ENCODE measurements around the gene KLHL3.

The KLHL3 gene

GRCh38 chr5:137631453-137631852 lies 104.4 kb downstream of the KLHL3 start (continued):
- TF ChIP-seq, protein P1, sequence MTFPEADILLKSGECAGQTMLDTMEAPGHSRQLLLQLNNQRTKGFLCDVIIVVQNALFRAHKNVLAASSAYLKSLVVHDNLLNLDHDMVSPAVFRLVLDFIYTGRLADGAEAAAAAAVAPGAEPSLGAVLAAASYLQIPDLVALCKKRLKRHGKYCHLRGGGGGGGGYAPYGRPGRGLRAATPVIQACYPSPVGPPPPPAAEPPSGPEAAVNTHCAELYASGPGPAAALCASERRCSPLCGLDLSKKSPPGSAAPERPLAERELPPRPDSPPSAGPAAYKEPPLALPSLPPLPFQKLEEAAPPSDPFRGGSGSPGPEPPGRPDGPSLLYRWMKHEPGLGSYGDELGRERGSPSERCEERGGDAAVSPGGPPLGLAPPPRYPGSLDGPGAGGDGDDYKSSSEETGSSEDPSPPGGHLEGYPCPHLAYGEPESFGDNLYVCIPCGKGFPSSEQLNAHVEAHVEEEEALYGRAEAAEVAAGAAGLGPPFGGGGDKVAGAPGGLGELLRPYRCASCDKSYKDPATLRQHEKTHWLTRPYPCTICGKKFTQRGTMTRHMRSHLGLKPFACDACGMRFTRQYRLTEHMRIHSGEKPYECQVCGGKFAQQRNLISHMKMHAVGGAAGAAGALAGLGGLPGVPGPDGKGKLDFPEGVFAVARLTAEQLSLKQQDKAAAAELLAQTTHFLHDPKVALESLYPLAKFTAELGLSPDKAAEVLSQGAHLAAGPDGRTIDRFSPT (tag by site-specific recombination; IDR thresholded peaks at IDR 0.05), result no peak
- TF ChIP-seq ZEB2 (tag by site-specific recombination; IDR thresholded peaks at IDR 0.05), result no peak
- TF ChIP-seq, protein P2, sequence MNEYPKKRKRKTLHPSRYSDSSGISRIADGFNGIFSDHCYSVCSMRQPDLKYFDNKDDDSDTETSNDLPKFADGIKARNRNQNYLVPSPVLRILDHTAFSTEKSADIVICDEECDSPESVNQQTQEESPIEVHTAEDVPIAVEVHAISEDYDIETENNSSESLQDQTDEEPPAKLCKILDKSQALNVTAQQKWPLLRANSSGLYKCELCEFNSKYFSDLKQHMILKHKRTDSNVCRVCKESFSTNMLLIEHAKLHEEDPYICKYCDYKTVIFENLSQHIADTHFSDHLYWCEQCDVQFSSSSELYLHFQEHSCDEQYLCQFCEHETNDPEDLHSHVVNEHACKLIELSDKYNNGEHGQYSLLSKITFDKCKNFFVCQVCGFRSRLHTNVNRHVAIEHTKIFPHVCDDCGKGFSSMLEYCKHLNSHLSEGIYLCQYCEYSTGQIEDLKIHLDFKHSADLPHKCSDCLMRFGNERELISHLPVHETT (tag by site-specific recombination; IDR thresholded peaks at IDR 0.05), result no peak

DNA sequence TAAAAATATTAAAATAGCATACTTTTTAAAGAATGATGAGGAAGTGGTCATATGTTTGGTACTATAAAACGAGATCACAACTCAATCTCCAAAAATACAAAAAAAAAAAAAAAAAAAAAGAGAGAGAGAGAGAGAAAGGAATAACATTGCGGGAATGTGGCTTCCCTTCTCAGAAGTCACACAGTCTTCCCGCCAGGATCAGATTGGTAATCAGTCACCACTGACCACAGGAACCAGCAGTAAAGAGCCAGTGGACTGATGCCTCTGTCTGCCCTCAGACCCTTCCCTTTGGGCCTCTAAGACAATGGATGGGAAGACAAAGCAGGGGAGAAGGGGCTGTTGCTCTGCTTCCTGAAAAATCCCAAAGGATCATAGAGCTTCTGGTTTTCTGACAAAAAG lies 104.9 kb downstream of the KLHL3 start:
- Histone ChIP-seq H3K36me3 (ENCODE audit: control insufficient read depth in 2 of 2, insufficient read depth in 1 of 2, low read length in 2 of 2) (no peaks in the 10 kb centered on the region), H3K4me1 (ENCODE audit: control insufficient read depth, insufficient read depth, low read length) (no peaks in the 10 kb centered on the region), H3K27ac (ENCODE audit: extremely low read depth, low read depth, low read length) (no peak overlapping the region), H3K9me3 (ENCODE audit: control insufficient read depth, insufficient read depth, low read depth, low read length) (no peaks in the 10 kb centered on the region), H3K4me3 (ENCODE audit: low read depth, low read length) (no peak overlapping the region)
- TF ChIP-seq ZNF658 (tag by site-specific recombination; IDR thresholded peaks at IDR 0.05) (no peak), ZNF24 (tag by site-specific recombination; IDR thresholded peaks at IDR 0.05) (no peak), ZBTB1 (tag by site-specific recombination; IDR thresholded peaks at IDR 0.05) (no peak), ZNF501 (tag by site-specific recombination; IDR thresholded peaks at IDR 0.05) (no peak), MZF1 (tag by site-specific recombination; IDR thresholded peaks at IDR 0.05; ENCODE audit: borderline replicate concordance) (no peak), ZNF274 (IDR thresholded peaks at IDR 0.05; ENCODE audit: low read length) (no peak), ZNF274 (tag by site-specific recombination; IDR thresholded peaks at IDR 0.05; ENCODE audit: borderline replicate concordance) (no peak), ZNF555 (tag by site-specific recombination; conservative IDR thresholded peaks at IDR 0.05) (no peak), ZNF701 (tag by site-specific recombination; IDR thresholded peaks at IDR 0.05) (no peak), ZBTB10 (tag by site-specific recombination; IDR thresholded peaks at IDR 0.05) (no peak), ZFP3 (tag by site-specific recombination; IDR thresholded peaks at IDR 0.05; ENCODE audit: low read depth) (no peak), PRDM10 (tag by site-specific recombination; IDR thresholded peaks at IDR 0.05) (no peak), ZNF426 (tag by site-specific recombination; IDR thresholded peaks at IDR 0.05) (no peak), HOXD13 (CRISPR knock-in tag; IDR thresholded peaks at IDR 0.05; ENCODE audit: borderline replicate concordance) (no peak), ZNF366 (tag by site-specific recombination; conservative IDR thresholded peaks at IDR 0.05) (no peak), OVOL3 (tag by site-specific recombination; IDR thresholded peaks at IDR 0.05) (no peak)
- TF ChIP-seq, protein P3, sequence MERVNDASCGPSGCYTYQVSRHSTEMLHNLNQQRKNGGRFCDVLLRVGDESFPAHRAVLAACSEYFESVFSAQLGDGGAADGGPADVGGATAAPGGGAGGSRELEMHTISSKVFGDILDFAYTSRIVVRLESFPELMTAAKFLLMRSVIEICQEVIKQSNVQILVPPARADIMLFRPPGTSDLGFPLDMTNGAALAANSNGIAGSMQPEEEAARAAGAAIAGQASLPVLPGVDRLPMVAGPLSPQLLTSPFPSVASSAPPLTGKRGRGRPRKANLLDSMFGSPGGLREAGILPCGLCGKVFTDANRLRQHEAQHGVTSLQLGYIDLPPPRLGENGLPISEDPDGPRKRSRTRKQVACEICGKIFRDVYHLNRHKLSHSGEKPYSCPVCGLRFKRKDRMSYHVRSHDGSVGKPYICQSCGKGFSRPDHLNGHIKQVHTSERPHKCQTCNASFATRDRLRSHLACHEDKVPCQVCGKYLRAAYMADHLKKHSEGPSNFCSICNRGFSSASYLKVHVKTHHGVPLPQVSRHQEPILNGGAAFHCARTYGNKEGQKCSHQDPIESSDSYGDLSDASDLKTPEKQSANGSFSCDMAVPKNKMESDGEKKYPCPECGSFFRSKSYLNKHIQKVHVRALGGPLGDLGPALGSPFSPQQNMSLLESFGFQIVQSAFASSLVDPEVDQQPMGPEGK (tag by site-specific recombination; IDR thresholded peaks at IDR 0.05), result no peak
- ChIA-PET CTCF (interaction anchor here (0.7 to 6.4 kb wide), 8 partner anchors 12 to 148 kb away, joined by 3 to 87 read pairs (median 10); partner anchors contain the start of gene KLHL3), POLR2A (no interaction called here)
